Right lobe of liver (tissue), 6 donors: Measurements from ENCODE around the gene LRFN2. TPM values are rescaled to one million over a fixed set of nuclear protein-coding genes. Genes with fewer than 3 reads are reported as not detected.

ENCODE experiments used
- ATAC-seq, 4 donors: fragments of 200-7000 bp; cut with Tn5 transposase; one replicate each; pipeline ENCODE4 v1.9.1; 2020; ENCODE audit warnings: mild to moderate bottlenecking in 4 of 4, moderate library complexity in 4 of 4
- DNase-seq, 3 donors: peaks; one replicate each; pipeline ENCODE4 v3.0.0-alpha.2; 2020
- H3K27ac ChIP-seq, 3 donors: fragments of 200-600 bp; one replicate each; pipeline ENCODE4 v1.8.0; 2022
- H3K27me3 ChIP-seq, 2 donors: fragments of 200-600 bp; one replicate each; pipeline ENCODE4 v1.8.0; 2022
- H3K36me3 ChIP-seq, 4 donors: fragments of 200-600 bp; sonication (generic) in 1 of 4; one replicate each; pipeline versions ENCODE4 v1.5.1 to v1.8.0; 2017 to 2022; ENCODE audit warnings: control low read depth in 1 of 4
- H3K4me1 ChIP-seq, 4 donors: fragments of 200-600 bp; sonication (generic) in 1 of 4; one replicate each; pipeline versions ENCODE4 v1.5.1 to v1.8.0; 2017 to 2022; ENCODE audit warnings: control low read depth in 1 of 4
- H3K4me3 ChIP-seq, 3 donors: fragments of 200-600 bp; one replicate each; pipeline ENCODE4 v1.8.0; 2022
- H3K9me3 ChIP-seq, 4 donors: fragments of 200-600 bp; sonication (generic) in 1 of 4; one replicate each; pipeline versions ENCODE4 v1.5.1 to v1.8.0; 2017 to 2022; ENCODE audit warnings: control low read depth in 1 of 4
- CTCF ChIP-seq, 4 donors: fragments of 200-600 bp in 3 of 4; fragments of 450-650 bp in 1 of 4; IDR thresholded peaks; one replicate each; pipeline versions ENCODE4 v1.5.1 to v1.8.0; 2016 to 2022; ENCODE audit warnings: antibody characterized with exemption in 4 of 4, mild to moderate bottlenecking in 2 of 4
- POLR2A ChIP-seq: fragments of 450-650 bp; IDR thresholded peaks from one replicate; pipeline ENCODE4 v1.6.1; 2017; ENCODE audit warnings: antibody characterized with exemption, mild to moderate bottlenecking
- WGBS: methylation state at CpG from one replicate; pipeline ENCODE4 v1.1.6; 2018; ENCODE audit warnings: low coverage, low lambda C conversion rate; ENCODE audit not compliant: insufficient coverage; ENCODE audit errors: missing lambda C conversion rate; 5-methylcytosine and 5-hydroxymethylcytosine counted together
- intact Hi-C, 2 donors: fragments of 100-400 bp; cut with DNase I; formaldehyde crosslinking; loops; one replicate each; pipeline versions ENCODE4 v1.11.2 to v1.14.1; 2022
- total RNA-seq, 6 experiments: library from RNA; depleted of rRNA in 2 of 6; stranded (reverse); fragments of >200 nt in 2 of 6; fragmentation: NEBNext Ultra II Directional in 3 of 6; extraction: Animal tissue kit (Norgen Biotek cat#: 25700) in 3 of 6; gene quantifications; one replicate each; pipeline versions ENCODE4 v1.1.0 to v1.2.4, GENCODE V29; 2016 to 2023
- donor health status: DM: no; HTN: yes; CAD: no.
- donor health status: DM: no; HTN: no; CAD: no.
- donor health status: DM: no; HTN: no; CAD: no.
- donor health status: DM: no; HTN: yes; CAD: no.
- donor health status: DM: no; HTN: yes; CAD: no.

Gene LRFN2
- total RNA-seq, 6 experiments from 2014 or later = 0.19 TPM; not detected in 5

DNA sequence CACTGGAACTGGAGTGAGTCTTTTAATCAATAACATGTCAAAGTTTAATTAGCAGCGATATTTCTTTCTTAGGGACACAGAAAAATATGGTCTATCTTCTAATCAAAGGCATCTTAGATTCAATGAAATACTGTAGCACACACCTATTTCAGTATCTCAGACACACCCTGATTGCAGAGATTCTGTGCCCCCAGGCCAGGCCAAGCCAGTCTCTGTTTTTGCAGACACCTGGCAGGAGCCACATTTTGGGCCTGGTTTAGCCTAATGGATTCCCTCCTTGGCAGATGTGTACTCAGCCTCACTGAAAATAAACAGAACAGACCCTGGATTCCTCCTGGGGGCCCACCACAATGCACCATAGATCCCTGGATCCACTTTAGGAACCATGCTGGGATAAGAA is 74.8 kb downstream of the LRFN2 start:
- Histone ChIP-seq H3K4me1 (no peaks in the 10 kb centered on the region), H3K4me3 (no peak overlapping the region), H3K9me3 (no peaks in the 10 kb centered on the region), H3K36me3 (no peaks in the 10 kb centered on the region), H3K27me3 (no peaks in the 10 kb centered on the region), H3K27ac (no peak overlapping the region)
- ATAC-seq (no peak), DNase-seq (no peak)
- WGBS = 100% methylated on average over 1 of the region's 1 CpG
- TF ChIP-seq POLR2A = no peak
- no peak for TF ChIP-seq CTCF (IDR thresholded peaks at IDR 0.05)
- intact Hi-C loops = no loop called here

GRCh38 chr6:40511884-40512283 is 75.3 kb downstream of the LRFN2 start:
- no peak for ATAC-seq
- intact Hi-C loops = no loop called here
- no peaks in the 10 kb centered on the region for H3K4me1 ChIP-seq
- H3K27me3 ChIP-seq = no peaks in the 10 kb centered on the region
- H3K36me3 ChIP-seq = no peaks in the 10 kb centered on the region
- no peak for DNase-seq
- TF ChIP-seq POLR2A (no peak), CTCF (IDR thresholded peaks at IDR 0.05) (no peak)
- no peak overlapping the region for H3K27ac ChIP-seq
- no peaks in the 10 kb centered on the region for H3K9me3 ChIP-seq
- no peak overlapping the region for H3K4me3 ChIP-seq
- WGBS = 94% methylated on average over 2 of the region's 6 CpGs

DNA sequence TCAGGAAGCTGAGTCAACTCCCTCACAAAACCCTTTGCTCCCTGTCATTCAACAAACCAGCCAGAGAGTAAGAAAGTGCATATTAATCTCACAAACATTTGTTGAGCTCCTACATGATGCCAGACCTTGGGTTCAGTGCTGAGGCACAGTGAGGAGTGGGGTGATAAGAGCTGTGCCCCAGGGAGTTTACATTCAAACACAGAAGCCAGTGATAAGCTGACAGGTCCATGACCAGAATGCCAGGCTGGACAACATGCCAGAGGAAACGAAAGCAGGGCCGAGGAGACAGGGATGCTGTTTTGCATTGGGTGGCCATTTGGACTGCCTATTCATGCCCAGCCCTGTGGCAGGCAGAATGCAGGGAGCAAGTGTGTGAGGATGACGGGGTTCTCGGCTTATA is 76.7 kb downstream of the LRFN2 start:
- TF ChIP-seq CTCF (IDR thresholded peaks at IDR 0.05) = no peak
- no peak for TF ChIP-seq POLR2A
- Histone ChIP-seq H3K4me3 (no peak overlapping the region), H3K9me3 (no peaks in the 10 kb centered on the region), H3K27ac (no peak overlapping the region), H3K27me3 (no peaks in the 10 kb centered on the region), H3K4me1 (no peaks in the 10 kb centered on the region), H3K36me3 (no peaks in the 10 kb centered on the region)
- WGBS = 81% methylated on average over 4 of the region's 4 CpGs
- no peak for DNase-seq
- intact Hi-C loops = no loop called here
- no peak for ATAC-seq

DNA sequence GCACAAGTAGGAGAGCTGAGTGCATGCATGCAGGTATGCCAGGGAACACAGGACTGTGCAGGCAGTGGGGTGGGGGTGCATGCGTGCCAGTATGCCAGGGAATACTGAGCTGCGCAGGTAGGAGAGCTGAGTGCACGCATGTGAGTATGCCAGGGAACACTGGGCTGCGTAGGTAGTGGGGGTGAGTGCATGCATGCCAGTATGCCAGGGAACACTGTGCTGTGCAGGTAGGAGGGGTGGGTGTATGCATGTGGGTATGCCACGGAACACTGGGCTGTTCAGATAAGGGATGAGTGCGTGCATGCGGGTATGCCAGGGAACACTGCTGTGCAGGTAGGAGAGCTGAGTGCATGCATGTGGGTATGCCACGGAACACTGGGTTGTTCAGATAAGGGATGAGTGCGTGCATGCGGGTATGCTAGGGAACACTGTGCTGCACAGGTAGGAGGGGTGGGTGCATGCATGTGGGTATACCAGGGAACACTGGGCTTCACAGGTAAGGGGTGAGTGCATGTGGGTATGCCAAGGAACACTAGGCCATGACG is 77.4 kb downstream of the LRFN2 start:
- no peaks in the 10 kb centered on the region for H3K9me3 ChIP-seq
- H3K27me3 ChIP-seq = no peaks in the 10 kb centered on the region
- no peaks in the 10 kb centered on the region for H3K4me1 ChIP-seq
- TF ChIP-seq CTCF (IDR thresholded peaks at IDR 0.05) (no peak), POLR2A (no peak)
- WGBS = 56% methylated on average over 3 of the region's 11 CpGs
- H3K36me3 ChIP-seq = no peaks in the 10 kb centered on the region
- DNase-seq (no peak), ATAC-seq (no peak)
- no peak overlapping the region for H3K27ac ChIP-seq
- intact Hi-C loops = no loop called here
- no peak overlapping the region for H3K4me3 ChIP-seq

- Histone ChIP-seq H3K4me3 (no peak overlapping the region), H3K36me3 (no peaks in the 10 kb centered on the region), H3K27me3 (no peaks in the 10 kb centered on the region), H3K27ac (no peak overlapping the region), H3K9me3 (no peaks in the 10 kb centered on the region), H3K4me1 (no peaks in the 10 kb centered on the region)
- ATAC-seq (no peak), DNase-seq (no peak)
- no peak for TF ChIP-seq CTCF (IDR thresholded peaks at IDR 0.05)
- TF ChIP-seq POLR2A = no peak
- 60% methylated on average over 1 of the region's 1 CpG for WGBS
- intact Hi-C loops = no loop called here
These were observed 78.1 kb downstream of the LRFN2 start for GRCh38 chr6:40509086-40509485.
